Keratinocyte (primary cell): Measurements from ENCODE around the gene BTBD16. TPM values are rescaled to one million over a fixed set of nuclear protein-coding genes. Genes with fewer than 3 reads are reported as not detected.

Experiments used
- DNase-seq: peaks from one replicate; pipeline ENCODE4 v3.0.0-alpha.2; 2011; ENCODE audit warnings: low read depth, missing footprints, low spot score
- FAIRE-seq: peaks from 2 replicates; lab custom pipeline; 2011; peaks lifted over from hg19 to GRCh38; lab: Jason Lieb, UNC
- H2AFZ ChIP-seq: 2 replicates; pipeline ENCODE4 v1.6.0; 2012; ENCODE audit warnings: low read length, control low read depth, inconsistent platforms; ENCODE audit not compliant: control insufficient read depth
- H3K27ac ChIP-seq: 2 replicates; pipeline ENCODE4 v1.5.1; 2011; ENCODE audit warnings: low read length; ENCODE audit not compliant: control insufficient read depth, insufficient read depth
- H3K27me3 ChIP-seq: 3 replicates; pipeline ENCODE4 v1.6.0; 2011; ENCODE audit warnings: low read length; ENCODE audit not compliant: control insufficient read depth, insufficient read depth; ENCODE audit errors: extremely low read depth
- H3K36me3 ChIP-seq, 2 experiments: 2 replicates in 1 of 2; 3 replicates in 1 of 2; pipeline ENCODE4 v1.5.1; 2011; ENCODE audit warnings: low read length in 2 of 2, mild to moderate bottlenecking in 1 of 2; ENCODE audit not compliant: control insufficient read depth in 2 of 2, insufficient read depth in 2 of 2; ENCODE audit errors: extremely low read depth in 1 of 2
- H3K4me1 ChIP-seq: 3 replicates; pipeline ENCODE4 v1.5.1; 2011; ENCODE audit warnings: low read length; ENCODE audit not compliant: control insufficient read depth, insufficient read depth; ENCODE audit errors: extremely low read depth
- H3K4me2 ChIP-seq: 3 replicates; pipeline ENCODE4 v1.6.0; 2011; ENCODE audit warnings: low read depth, low read length; ENCODE audit not compliant: control insufficient read depth, insufficient read depth; ENCODE audit errors: extremely low read depth
- H3K4me3 ChIP-seq, 3 experiments: fragments of 200-600 bp in 1 of 3; sonication (generic) in 1 of 3; 2 replicates in 2 of 3; 3 replicates in 1 of 3; pipeline ENCODE4 v1.5.1; 2011 to 2016; ENCODE audit warnings: low read length in 3 of 3, mild to moderate bottlenecking in 3 of 3, control low read depth in 2 of 3, inconsistent platforms in 1 of 3, low read depth in 1 of 3, mixed read lengths in 1 of 3, mixed run types in 1 of 3, moderate library complexity in 1 of 3; ENCODE audit not compliant: control insufficient read depth in 2 of 3, insufficient read depth in 2 of 3; ENCODE audit errors: extremely low read depth in 1 of 3
- H3K79me2 ChIP-seq: 2 replicates; pipeline ENCODE4 v1.6.0; 2012; ENCODE audit warnings: low read length; ENCODE audit not compliant: control insufficient read depth, insufficient read depth
- H3K9ac ChIP-seq: 3 replicates; pipeline ENCODE4 v1.6.0; 2011; ENCODE audit warnings: low read length; ENCODE audit not compliant: control insufficient read depth, insufficient read depth; ENCODE audit errors: extremely low read depth
- H3K9me1 ChIP-seq: 3 replicates; pipeline ENCODE4 v1.6.0; 2011; ENCODE audit warnings: low read length; ENCODE audit not compliant: control insufficient read depth, insufficient read depth; ENCODE audit errors: extremely low read depth
- H3K9me3 ChIP-seq: 2 replicates; pipeline ENCODE4 v1.5.1; 2012; ENCODE audit warnings: low read depth, low read length; ENCODE audit not compliant: control insufficient read depth
- H4K20me1 ChIP-seq: 3 replicates; pipeline ENCODE4 v1.6.0; 2011; ENCODE audit warnings: low read length; ENCODE audit not compliant: control insufficient read depth, insufficient read depth; ENCODE audit errors: extremely low read depth
- CTCF ChIP-seq, 3 experiments: IDR thresholded peaks in 1 of 3; conservative IDR thresholded peaks in 1 of 3; optimal IDR thresholded peaks in 1 of 3; 2 replicates in 2 of 3; 3 replicates in 1 of 3; pipeline versions ENCODE3 to v1.5.1; 2011; ENCODE audit warnings: low read length in 3 of 3, mild to moderate bottlenecking in 3 of 3, moderate library complexity in 2 of 3, control low read depth in 1 of 3, inconsistent platforms in 1 of 3; ENCODE audit not compliant: insufficient read depth in 2 of 3; ENCODE audit errors: extremely low read depth in 1 of 3
- EZH2 ChIP-seq: IDR thresholded peaks from one replicate; pipeline ENCODE4 v1.6.1; 2012; ENCODE audit warnings: inconsistent platforms, mild to moderate bottlenecking, low read length, moderate library complexity
- dilution Hi-C: fragments of 300-500 bp; cut with MboI; formaldehyde crosslinking; loops from one replicate; pipeline ENCODE4 v1.7.0; 2020; ENCODE audit warnings: low sequenced_read_pairs; ENCODE audit not compliant: extremely low pct_ligation_motif_present
- polyA plus RNA-seq, 5 experiments: library from polyadenylated mRNA; depleted of rRNA in 3 of 5; stranded (reverse) in 3 of 5; stranded (forward) in 1 of 5; unstranded in 1 of 5; fragments of >200 nt; gene quantifications; 1 replicate in 1 of 5; 2 replicates in 3 of 5; 3 replicates in 1 of 5; pipeline versions ENCODE4 v1.2.1 to v1.2.3, GENCODE V29; 2011 to 2012; ENCODE audit warnings: missing spikeins in 2 of 5, low read depth in 1 of 5, low replicate concordance in 1 of 5

BTBD16 gene
- polyA plus RNA-seq, 1 donor (not counting 4 experiments of a cell fraction or from before 2014, with no cell fraction given), result 4.9 TPM

- no peaks in the 10 kb centered on the region for H3K27me3 ChIP-seq
- H3K4me3 ChIP-seq, result no peak overlapping the region
- no peak for TF ChIP-seq EZH2
- no peak for TF ChIP-seq CTCF (optimal IDR thresholded peaks at IDR 0.05 in 1 of 3, IDR thresholded peaks at IDR 0.05 in 1 of 3, conservative IDR thresholded peaks at IDR 0.05 in 1 of 3; ENCODE audit: extremely low read depth in 1 of 3, insufficient read depth in 2 of 3, low read length in 3 of 3)
- H3K4me2 ChIP-seq, result no peak overlapping the region
- peaks cover 2 to 6% of the 10 kb centered on the region in 2 experiments for H3K36me3 ChIP-seq
- no peak overlapping the region for H3K27ac ChIP-seq
- H3K9me1 ChIP-seq, result no peaks in the 10 kb centered on the region
- peaks cover 81% of the 10 kb centered on the region for H3K79me2 ChIP-seq
- no peak overlapping the region for H2AFZ ChIP-seq
- no peak overlapping the region for H3K9ac ChIP-seq
- dilution Hi-C loops, result no loop called here
- H3K4me1 ChIP-seq, result peaks cover 8% of the 10 kb centered on the region
- H4K20me1 ChIP-seq, result peaks cover under 1% of the 10 kb centered on the region
- no peak for FAIRE-seq
- DNase-seq, result no peak
- no peaks in the 10 kb centered on the region for H3K9me3 ChIP-seq
Observed at GRCh38 chr10:122380703-122381102, 109.6 kb downstream of the BTBD16 start.

GRCh38 chr10:122381680-122382079, 110.6 kb downstream of the BTBD16 start:
- DNase-seq (no peak), FAIRE-seq (no peak)
- H3K4me2 ChIP-seq, result no peak overlapping the region
- H3K27ac ChIP-seq, result no peak overlapping the region
- H3K27me3 ChIP-seq, result no peaks in the 10 kb centered on the region
- dilution Hi-C loops, result no loop called here
- no peak overlapping the region for H2AFZ ChIP-seq
- H4K20me1 ChIP-seq, result peaks cover 2% of the 10 kb centered on the region
- no peaks in the 10 kb centered on the region for H3K9me3 ChIP-seq
- peaks cover 5% of the 10 kb centered on the region for H3K4me1 ChIP-seq
- no peaks in the 10 kb centered on the region for H3K9me1 ChIP-seq
- no peak for TF ChIP-seq EZH2
- TF ChIP-seq CTCF (optimal IDR thresholded peaks at IDR 0.05 in 1 of 3, IDR thresholded peaks at IDR 0.05 in 1 of 3, conservative IDR thresholded peaks at IDR 0.05 in 1 of 3; ENCODE audit: extremely low read depth in 1 of 3, insufficient read depth in 2 of 3, low read length in 3 of 3), result no peak
- peaks cover 83% of the 10 kb centered on the region for H3K79me2 ChIP-seq
- H3K9ac ChIP-seq, result no peak overlapping the region
- H3K36me3 ChIP-seq, result peaks cover 2 to 6% of the 10 kb centered on the region in 2 experiments
- no peak overlapping the region for H3K4me3 ChIP-seq
